ENCODE data around the gene HAUS8. TPM values are rescaled to one million over a fixed set of nuclear protein-coding genes. Genes with fewer than 3 reads are reported as not detected.

The HAUS8 gene
- total RNA-seq, 1 donor from 2014 or later, result 9.1 TPM

- no peaks in the 10 kb centered on the region for H3K4me1 Mint-ChIP-seq (ENCODE audit: low read depth, unreplicated experiment)
- peaks cover 10% of the 10 kb centered on the region for H3K27me3 Mint-ChIP-seq (ENCODE audit: unreplicated experiment)
- H3K36me3 Mint-ChIP-seq (ENCODE audit: unreplicated experiment), result peaks cover 23% of the 10 kb centered on the region
- H3K4me3 Mint-ChIP-seq (ENCODE audit: unreplicated experiment), result no peak overlapping the region
- TF ChIP-seq CTCF (IDR thresholded peaks at IDR 0.05; ENCODE audit: partially characterized antibody, unreplicated experiment), result no peak
- peaks cover 8% of the 10 kb centered on the region for H3K9me3 Mint-ChIP-seq (ENCODE audit: unreplicated experiment)
- DNase-seq, result no peak
- H3K27ac Mint-ChIP-seq (ENCODE audit: unreplicated experiment), result no peak overlapping the region
Observed at GRCh38 chr19:17023805-17024204, 51.4 kb downstream of the HAUS8 start.

DNA sequence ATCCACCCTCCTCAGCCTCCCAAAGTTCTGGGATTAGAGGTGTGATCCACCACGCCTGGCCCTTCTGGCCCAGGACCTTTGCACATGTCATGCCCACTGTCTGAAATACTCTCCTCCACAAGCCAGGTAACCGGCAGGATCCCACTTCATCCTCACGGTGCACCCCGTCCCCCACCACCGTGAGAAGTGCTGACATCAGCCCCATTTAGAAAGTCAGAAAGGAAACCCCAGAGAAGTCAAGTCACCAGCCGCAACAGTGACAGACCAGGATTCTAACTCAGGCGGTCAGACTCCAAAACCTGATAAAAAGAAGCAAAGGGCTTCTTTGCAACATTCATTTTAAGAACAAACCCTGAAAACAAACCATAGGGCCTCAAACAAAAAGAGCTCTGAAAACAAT lies 52.5 kb downstream of the HAUS8 start:
- Mint-ChIP-seq H3K4me3 (ENCODE audit: unreplicated experiment) (no peak overlapping the region), H3K4me1 (ENCODE audit: low read depth, unreplicated experiment) (no peaks in the 10 kb centered on the region), H3K36me3 (ENCODE audit: unreplicated experiment) (peaks cover 23% of the 10 kb centered on the region), H3K9me3 (ENCODE audit: unreplicated experiment) (peaks cover 8% of the 10 kb centered on the region), H3K27ac (ENCODE audit: unreplicated experiment) (no peak overlapping the region), H3K27me3 (ENCODE audit: unreplicated experiment) (peaks cover 8% of the 10 kb centered on the region)
- TF ChIP-seq CTCF (IDR thresholded peaks at IDR 0.05; ENCODE audit: partially characterized antibody, unreplicated experiment), result no peak
- no peak for DNase-seq

GRCh38 chr19:17021793-17022590 lies 53.3 kb downstream of the HAUS8 start:
- Mint-ChIP-seq H3K27ac (ENCODE audit: unreplicated experiment) (no peak overlapping the region), H3K4me3 (ENCODE audit: unreplicated experiment) (no peak overlapping the region), H3K9me3 (ENCODE audit: unreplicated experiment) (peaks cover 8% of the 10 kb centered on the region), H3K27me3 (ENCODE audit: unreplicated experiment) (peaks cover 7% of the 10 kb centered on the region), H3K4me1 (ENCODE audit: low read depth, unreplicated experiment) (no peaks in the 10 kb centered on the region), H3K36me3 (ENCODE audit: unreplicated experiment) (peaks cover 23% of the 10 kb centered on the region)
- DNase-seq, result no peak
- no peak for TF ChIP-seq CTCF (IDR thresholded peaks at IDR 0.05; ENCODE audit: partially characterized antibody, unreplicated experiment)

DNA sequence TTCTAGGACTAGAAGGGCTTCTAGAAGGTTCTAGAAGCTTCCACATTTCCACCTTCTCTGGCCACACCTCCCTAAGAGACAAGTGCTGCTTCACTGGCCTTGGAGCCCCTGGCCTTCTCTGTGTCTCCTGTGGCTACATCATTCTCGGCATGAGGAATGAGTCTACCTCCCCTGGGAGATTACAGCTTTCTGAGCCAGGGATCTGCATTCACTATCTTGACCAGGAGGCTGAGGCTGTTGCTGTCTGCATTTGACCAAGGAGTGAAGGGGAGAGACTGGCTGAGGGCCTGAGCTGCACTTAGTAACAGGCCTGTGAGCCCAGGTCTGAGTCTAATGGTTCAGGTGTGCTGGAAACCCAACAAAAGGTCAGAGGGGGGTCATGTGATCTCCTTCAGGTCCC lies 53.9 kb downstream of the HAUS8 start:
- Mint-ChIP-seq H3K27ac (ENCODE audit: unreplicated experiment) (no peak overlapping the region), H3K4me1 (ENCODE audit: low read depth, unreplicated experiment) (no peaks in the 10 kb centered on the region), H3K36me3 (ENCODE audit: unreplicated experiment) (peaks cover 23% of the 10 kb centered on the region), H3K9me3 (ENCODE audit: unreplicated experiment) (peaks cover 8% of the 10 kb centered on the region), H3K27me3 (ENCODE audit: unreplicated experiment) (peaks cover 8% of the 10 kb centered on the region), H3K4me3 (ENCODE audit: unreplicated experiment) (no peak overlapping the region)
- no peak for DNase-seq
- TF ChIP-seq CTCF (IDR thresholded peaks at IDR 0.05; ENCODE audit: partially characterized antibody, unreplicated experiment), result no peak

DNA sequence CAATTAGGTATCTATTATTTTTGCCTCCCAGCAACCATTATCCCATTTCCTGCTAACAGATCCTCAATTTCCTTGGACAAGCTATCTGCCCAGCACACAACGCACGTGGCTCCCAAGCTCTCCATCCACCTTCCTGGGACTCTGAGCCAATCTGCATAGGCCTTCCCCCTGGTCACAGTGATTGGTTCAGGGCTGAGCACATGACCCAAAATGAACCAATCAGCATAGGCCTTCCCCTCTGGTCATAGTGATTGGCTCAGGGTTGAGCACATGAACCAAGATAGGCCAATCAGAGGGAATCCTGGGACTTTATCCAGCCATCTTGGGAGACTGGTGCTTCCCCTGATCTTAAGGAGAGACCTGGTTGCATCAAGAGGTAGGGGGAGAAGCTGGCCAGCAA lies 54.4 kb downstream of the HAUS8 start:
- Mint-ChIP-seq H3K27me3 (ENCODE audit: unreplicated experiment) (peaks cover 4% of the 10 kb centered on the region), H3K36me3 (ENCODE audit: unreplicated experiment) (peaks cover 23% of the 10 kb centered on the region), H3K4me3 (ENCODE audit: unreplicated experiment) (no peak overlapping the region), H3K9me3 (ENCODE audit: unreplicated experiment) (peaks cover 8% of the 10 kb centered on the region), H3K4me1 (ENCODE audit: low read depth, unreplicated experiment) (no peaks in the 10 kb centered on the region), H3K27ac (ENCODE audit: unreplicated experiment) (no peak overlapping the region)
- no peak for DNase-seq
- TF ChIP-seq CTCF (IDR thresholded peaks at IDR 0.05; ENCODE audit: partially characterized antibody, unreplicated experiment), result no peak

Data from glutamatergic neuron (in vitro differentiated cells).